LNCaP clone FGC (cell line): ENCODE results near the gene TXNRD2.

ENCODE experiments used
- DNase-seq: peaks from one replicate; pipeline ENCODE4 v3.0.0-alpha.2; 2011; ENCODE audit warnings: low read depth
- H3K4me3 ChIP-seq: 2 replicates; pipeline ENCODE4 v1.5.1; 2011; ENCODE audit warnings: mild to moderate bottlenecking, low read depth, low read length, control low read depth
- TF ChIP-seq, protein P1 (sequence below): IDR thresholded peaks from 2 replicates; pipeline ENCODE4 v1.5.1; 2012; ENCODE audit warnings: mild to moderate bottlenecking; ENCODE audit not compliant: control insufficient read depth, insufficient read depth; ENCODE audit errors: extremely low read depth

TXNRD2 gene

DNA sequence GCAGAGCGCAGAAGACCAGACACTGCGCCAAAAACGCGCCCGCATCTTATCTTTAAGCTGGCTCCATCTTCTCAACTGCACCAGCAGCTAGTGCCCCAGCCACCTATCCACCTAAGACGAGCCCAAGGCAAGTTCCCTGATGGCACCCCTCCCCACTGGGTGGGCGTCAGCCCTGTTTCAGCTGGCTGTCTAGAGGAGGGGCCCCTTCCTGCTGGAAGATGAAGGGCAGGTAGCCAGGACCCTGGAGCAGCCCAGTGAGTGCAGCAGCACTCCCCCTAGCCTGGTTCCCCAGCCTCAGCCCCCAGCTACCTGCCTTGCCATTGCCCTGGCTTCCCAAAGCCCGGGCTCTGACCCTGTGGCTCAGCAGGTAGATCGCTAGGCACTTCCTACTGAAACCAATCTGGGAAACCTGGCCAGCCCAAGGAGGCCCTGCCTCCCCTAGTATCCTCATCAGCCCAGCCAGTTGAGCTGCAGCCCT lies 46.8 kb upstream of the TXNRD2 start:
- TF ChIP-seq, protein P1, sequence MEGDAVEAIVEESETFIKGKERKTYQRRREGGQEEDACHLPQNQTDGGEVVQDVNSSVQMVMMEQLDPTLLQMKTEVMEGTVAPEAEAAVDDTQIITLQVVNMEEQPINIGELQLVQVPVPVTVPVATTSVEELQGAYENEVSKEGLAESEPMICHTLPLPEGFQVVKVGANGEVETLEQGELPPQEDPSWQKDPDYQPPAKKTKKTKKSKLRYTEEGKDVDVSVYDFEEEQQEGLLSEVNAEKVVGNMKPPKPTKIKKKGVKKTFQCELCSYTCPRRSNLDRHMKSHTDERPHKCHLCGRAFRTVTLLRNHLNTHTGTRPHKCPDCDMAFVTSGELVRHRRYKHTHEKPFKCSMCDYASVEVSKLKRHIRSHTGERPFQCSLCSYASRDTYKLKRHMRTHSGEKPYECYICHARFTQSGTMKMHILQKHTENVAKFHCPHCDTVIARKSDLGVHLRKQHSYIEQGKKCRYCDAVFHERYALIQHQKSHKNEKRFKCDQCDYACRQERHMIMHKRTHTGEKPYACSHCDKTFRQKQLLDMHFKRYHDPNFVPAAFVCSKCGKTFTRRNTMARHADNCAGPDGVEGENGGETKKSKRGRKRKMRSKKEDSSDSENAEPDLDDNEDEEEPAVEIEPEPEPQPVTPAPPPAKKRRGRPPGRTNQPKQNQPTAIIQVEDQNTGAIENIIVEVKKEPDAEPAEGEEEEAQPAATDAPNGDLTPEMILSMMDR, result no peak
- DNase-seq, result no peak
- no peak overlapping the region for H3K4me3 ChIP-seq

DNA sequence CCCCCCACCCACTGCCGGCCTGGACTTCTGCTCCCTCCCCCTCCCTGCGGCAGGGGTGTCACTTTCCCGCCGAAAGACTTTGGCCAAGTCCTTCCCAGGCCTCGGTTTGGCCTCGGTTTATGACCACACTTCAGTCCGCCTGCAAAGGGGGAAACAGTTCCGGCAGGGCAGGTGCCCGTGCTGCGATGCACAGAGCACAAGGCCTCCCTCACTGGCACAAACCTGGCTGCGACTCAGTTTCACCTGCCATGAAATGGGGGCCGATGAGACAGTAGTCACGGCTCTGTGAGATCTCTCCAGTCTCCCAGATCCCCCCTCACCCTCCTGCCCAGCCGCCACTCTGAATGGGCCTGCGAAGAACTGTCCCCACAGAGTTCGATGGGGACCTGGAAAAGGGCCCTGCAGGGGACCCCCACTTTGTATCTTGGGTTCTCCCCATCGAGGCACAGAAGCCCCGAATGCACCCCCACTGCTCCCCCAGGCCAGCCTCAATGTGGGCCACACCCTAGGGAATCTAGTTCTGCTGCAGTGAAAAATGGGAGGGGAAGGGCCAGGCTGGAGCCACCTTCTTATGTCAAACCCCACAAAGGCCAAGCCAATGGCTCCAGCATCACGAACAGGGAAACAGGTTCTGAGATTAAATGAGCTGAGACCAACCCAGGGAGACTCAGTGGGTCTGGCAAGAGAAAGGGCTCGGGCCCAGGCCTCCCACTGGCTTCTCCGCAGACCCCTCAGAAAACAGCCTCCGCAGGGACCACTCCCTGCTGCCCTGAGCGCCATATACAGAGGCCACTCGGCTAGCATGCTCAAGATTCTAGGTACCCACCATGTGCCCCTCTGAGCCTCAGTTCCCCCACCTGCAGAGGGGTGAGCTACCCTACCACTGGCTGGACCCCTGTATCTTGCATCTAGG lies 46.0 kb upstream of the TXNRD2 start:
- DNase-seq, result no peak
- TF ChIP-seq, protein P1, result no peak
- H3K4me3 ChIP-seq, result no peak overlapping the region

DNA sequence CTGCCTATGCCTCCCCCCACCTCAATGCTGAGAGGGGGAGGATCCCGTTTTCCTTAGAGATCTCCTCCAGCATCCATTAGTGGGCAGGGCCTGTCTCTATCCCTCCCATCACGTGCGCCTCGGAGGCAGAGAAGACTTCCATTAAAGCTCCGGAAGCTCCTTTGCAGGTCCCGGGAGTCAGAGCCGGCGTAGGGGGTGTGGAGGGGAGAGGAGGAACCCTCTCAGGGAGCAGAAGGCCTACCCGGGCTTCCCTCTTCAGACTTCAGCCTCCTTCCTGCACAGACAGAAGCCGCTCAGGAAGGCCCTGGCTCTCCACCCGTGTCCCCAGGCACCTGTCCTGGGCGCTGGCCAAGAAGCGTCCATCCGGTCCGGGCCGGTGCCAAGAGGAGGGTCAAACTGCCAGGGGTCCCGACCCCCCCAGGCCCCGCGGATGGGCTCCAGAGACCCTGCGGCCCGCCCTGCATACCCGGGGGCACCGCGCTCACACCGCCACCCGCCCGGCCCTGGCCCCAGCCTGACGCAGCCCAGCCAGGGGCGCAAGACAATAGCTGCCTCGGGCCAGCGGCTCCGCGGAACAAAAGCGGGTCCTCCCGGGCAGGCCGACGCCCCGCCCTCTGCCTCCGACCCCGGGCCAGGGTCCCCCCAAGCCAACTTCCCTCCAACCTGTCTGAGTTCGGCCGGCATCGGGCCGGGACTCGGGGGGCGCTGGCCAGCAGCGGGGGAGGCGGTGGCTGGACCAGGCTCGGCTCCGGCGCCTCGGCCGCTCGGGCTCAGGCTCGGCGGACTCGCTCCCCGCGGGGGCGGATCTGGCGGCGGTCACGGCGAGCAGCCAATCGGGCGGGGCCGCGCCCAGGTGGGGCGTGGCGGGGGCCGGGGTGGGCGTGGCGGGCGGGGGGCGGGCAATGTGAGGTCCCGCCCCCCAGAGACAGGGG lies 45.1 kb upstream of the TXNRD2 start:
- H3K4me3 ChIP-seq, result peak overlapping the region; percentile 80
- DNase-seq, result peak; percentile 11

DNA sequence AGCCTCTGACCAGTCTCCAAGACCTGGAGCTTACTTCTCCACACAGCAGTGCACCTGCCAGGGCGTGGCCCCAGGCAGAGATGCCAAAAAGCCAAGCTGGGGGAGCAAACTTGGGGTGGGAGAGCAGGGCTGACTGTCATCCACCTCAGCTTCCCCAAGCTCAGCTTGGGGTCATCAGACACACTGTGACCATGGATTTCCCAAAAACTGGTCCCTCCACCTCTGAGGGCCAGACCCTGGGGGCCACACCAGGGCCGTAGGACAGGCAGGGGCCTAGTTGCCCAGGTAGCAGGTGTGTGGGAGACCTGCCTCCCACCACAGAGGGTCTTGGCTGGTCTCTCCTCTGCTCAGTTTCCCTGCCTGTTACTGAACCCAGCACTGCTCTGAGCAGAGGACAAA lies 44.4 kb upstream of the TXNRD2 start:
- DNase-seq, result no peak
- peak overlapping the region; percentile 80 for H3K4me3 ChIP-seq
- TF ChIP-seq, protein P1, result no peak

More for the DNA sequence above, 45.1 kb upstream of the TXNRD2 start:
- TF ChIP-seq, protein P1, result no peak

DNA sequence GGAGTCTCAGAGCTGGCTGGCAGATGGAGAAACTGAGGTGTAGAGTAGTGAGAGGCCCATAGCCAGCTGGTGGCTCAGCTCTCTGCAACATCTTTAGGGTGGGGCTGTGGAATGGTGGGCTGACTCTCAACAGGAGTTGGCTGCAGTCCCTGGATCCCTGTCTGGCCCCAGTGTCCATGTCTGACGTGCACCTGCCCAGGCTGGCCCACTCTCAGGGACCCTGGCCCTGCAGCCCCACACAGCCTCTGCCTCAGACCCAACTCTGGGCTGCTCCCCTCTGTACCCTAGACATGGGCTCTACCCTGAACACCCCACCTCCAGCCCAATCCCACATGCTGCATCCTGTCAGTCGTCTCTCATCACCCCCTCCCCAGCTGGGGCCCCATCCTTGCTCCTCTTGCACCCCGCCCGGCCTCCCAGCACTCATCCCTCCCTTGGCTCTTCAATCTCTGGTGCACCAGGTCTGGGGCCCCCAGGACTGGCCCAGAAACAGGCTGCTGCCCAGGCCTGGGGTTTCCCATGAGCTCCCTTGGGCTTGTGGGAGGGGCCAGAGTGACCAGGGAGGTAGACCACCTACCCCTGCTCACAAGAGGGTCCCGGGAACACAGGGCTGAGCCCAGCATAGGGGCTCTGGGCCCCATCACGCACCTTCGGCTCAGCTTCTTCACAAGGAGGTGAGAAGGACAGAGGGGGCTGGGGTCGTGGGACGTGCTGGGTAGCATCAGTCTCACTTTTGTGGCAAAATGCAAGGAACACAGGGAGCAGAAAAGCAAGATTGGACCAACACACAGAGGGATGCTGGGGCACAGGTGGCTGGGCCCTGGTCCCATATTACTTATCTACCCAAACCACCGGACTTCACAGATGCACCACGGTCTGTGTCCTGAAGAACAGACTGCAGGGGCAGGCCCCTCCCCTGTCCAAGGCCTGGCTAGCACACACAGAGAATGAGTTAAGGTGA lies 43.5 kb upstream of the TXNRD2 start:
- DNase-seq, result no peak
- peak overlapping the region; percentile 80 for H3K4me3 ChIP-seq
- TF ChIP-seq, protein P1, result no peak
